ENCODE results near the gene CXCL3.

The CXCL3 gene

DNA sequence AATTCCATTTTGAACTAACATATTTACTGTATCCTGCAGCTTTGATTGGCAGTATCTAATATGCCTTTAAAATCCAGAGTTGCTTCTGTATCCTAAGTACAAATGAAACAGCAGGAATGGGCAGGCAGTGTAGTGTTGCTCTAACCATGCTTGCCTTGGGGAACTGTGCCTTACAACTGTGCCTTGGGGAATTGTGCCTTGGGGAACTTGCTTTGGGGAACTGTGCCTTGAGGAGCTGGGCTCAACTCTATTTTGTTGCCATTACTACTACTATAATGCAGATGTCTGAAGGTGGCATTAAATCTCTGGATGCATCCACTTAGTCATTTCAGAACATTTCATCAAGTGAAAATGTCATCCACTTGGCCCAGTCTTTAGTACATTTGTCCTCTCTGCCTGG lies 6.9 kb downstream of the CXCL3 start:
- no peak for TF ChIP-seq EZH2 (IDR thresholded peaks at IDR 0.05; ENCODE audit: borderline replicate concordance, low read depth, low read length, severe bottlenecking)
- TF ChIP-seq, protein P1, sequence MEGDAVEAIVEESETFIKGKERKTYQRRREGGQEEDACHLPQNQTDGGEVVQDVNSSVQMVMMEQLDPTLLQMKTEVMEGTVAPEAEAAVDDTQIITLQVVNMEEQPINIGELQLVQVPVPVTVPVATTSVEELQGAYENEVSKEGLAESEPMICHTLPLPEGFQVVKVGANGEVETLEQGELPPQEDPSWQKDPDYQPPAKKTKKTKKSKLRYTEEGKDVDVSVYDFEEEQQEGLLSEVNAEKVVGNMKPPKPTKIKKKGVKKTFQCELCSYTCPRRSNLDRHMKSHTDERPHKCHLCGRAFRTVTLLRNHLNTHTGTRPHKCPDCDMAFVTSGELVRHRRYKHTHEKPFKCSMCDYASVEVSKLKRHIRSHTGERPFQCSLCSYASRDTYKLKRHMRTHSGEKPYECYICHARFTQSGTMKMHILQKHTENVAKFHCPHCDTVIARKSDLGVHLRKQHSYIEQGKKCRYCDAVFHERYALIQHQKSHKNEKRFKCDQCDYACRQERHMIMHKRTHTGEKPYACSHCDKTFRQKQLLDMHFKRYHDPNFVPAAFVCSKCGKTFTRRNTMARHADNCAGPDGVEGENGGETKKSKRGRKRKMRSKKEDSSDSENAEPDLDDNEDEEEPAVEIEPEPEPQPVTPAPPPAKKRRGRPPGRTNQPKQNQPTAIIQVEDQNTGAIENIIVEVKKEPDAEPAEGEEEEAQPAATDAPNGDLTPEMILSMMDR (IDR thresholded peaks at IDR 0.05; ENCODE audit: borderline replicate concordance, extremely low read depth, low read length, poor library complexity, severe bottlenecking): no peak
- no peak overlapping the region for H3K4me2 ChIP-seq (ENCODE audit: insufficient read depth, low read length)
- DNase-seq (no peak), ATAC-seq (ENCODE audit: insufficient read depth, low read depth) (no peak)
- no peaks in the 10 kb centered on the region for H3K9me3 ChIP-seq (ENCODE audit: insufficient read depth, low read length, severe bottlenecking)
- H3K79me2 ChIP-seq (ENCODE audit: insufficient read depth, low read length): no peaks in the 10 kb centered on the region
- no peaks in the 10 kb centered on the region for H3K27me3 ChIP-seq (ENCODE audit: insufficient read depth, low read length, poor library complexity)
- H4K20me1 ChIP-seq (ENCODE audit: insufficient read depth, low read length): no peaks in the 10 kb centered on the region
- no peak overlapping the region for H3K9ac ChIP-seq (ENCODE audit: low read depth, low read length)
- no peak overlapping the region for H3K4me3 ChIP-seq (ENCODE audit: low read depth in 1 of 2, low read length in 2 of 2)
- H3K4me1 ChIP-seq (ENCODE audit: insufficient read depth, low read length): peaks cover 10% of the 10 kb centered on the region
- no peak overlapping the region for H2AFZ ChIP-seq (ENCODE audit: low read depth, low read length)
- H3K27ac ChIP-seq (ENCODE audit: low read length): no peak overlapping the region
- H3K36me3 ChIP-seq (ENCODE audit: insufficient read depth, low read length): no peaks in the 10 kb centered on the region

DNA sequence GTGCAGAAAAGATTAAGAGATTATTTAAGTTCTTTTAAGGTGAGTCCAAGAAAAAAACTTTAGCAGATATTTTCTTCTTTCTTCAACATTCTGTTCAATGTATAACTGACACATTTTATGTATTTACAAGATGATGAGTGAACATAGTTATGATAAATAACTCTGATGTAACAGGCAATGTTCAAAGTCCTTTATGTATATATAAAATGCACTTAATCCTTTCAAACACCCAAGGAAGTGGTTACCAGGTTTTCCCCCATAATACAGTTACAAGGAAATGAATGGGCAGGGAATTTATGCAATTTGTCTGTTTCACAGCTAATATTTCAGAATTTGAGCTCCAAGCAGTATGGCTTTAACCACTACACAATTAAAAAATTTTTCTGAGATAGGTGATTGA lies 8.2 kb downstream of the CXCL3 start:
- ATAC-seq (ENCODE audit: insufficient read depth, low read depth) (0 out of 3 replicates have a peak, but pooled peaks have one; percentile 27), DNase-seq (no peak)
- Histone ChIP-seq H3K79me2 (ENCODE audit: insufficient read depth, low read length) (no peaks in the 10 kb centered on the region), H3K27me3 (ENCODE audit: insufficient read depth, low read length, poor library complexity) (no peaks in the 10 kb centered on the region), H3K4me1 (ENCODE audit: insufficient read depth, low read length) (peaks cover 10% of the 10 kb centered on the region), H3K4me3 (ENCODE audit: low read depth in 1 of 2, low read length in 2 of 2) (no peak overlapping the region), H4K20me1 (ENCODE audit: insufficient read depth, low read length) (no peaks in the 10 kb centered on the region), H3K27ac (ENCODE audit: low read length) (no peak overlapping the region), H3K9ac (ENCODE audit: low read depth, low read length) (no peak overlapping the region), H3K36me3 (ENCODE audit: insufficient read depth, low read length) (no peaks in the 10 kb centered on the region), H3K9me3 (ENCODE audit: insufficient read depth, low read length, severe bottlenecking) (no peaks in the 10 kb centered on the region), H2AFZ (ENCODE audit: low read depth, low read length) (no peak overlapping the region), H3K4me2 (ENCODE audit: insufficient read depth, low read length) (no peak overlapping the region)
- TF ChIP-seq, protein P1 (IDR thresholded peaks at IDR 0.05; ENCODE audit: borderline replicate concordance, extremely low read depth, low read length, poor library complexity, severe bottlenecking): no peak
- TF ChIP-seq EZH2 (IDR thresholded peaks at IDR 0.05; ENCODE audit: borderline replicate concordance, low read depth, low read length, severe bottlenecking): no peak

- H3K79me2 ChIP-seq (ENCODE audit: insufficient read depth, low read length): no peaks in the 10 kb centered on the region
- no peaks in the 10 kb centered on the region for H4K20me1 ChIP-seq (ENCODE audit: insufficient read depth, low read length)
- no peaks in the 10 kb centered on the region for H3K9me3 ChIP-seq (ENCODE audit: insufficient read depth, low read length, severe bottlenecking)
- H3K27me3 ChIP-seq (ENCODE audit: insufficient read depth, low read length, poor library complexity): no peaks in the 10 kb centered on the region
- no peak for DNase-seq
- TF ChIP-seq, protein P1 (IDR thresholded peaks at IDR 0.05; ENCODE audit: borderline replicate concordance, extremely low read depth, low read length, poor library complexity, severe bottlenecking): no peak
- no peak for TF ChIP-seq EZH2 (IDR thresholded peaks at IDR 0.05; ENCODE audit: borderline replicate concordance, low read depth, low read length, severe bottlenecking)
- H3K36me3 ChIP-seq (ENCODE audit: insufficient read depth, low read length): no peaks in the 10 kb centered on the region
- no peak overlapping the region for H2AFZ ChIP-seq (ENCODE audit: low read depth, low read length)
- no peak overlapping the region for H3K27ac ChIP-seq (ENCODE audit: low read length)
- H3K4me3 ChIP-seq (ENCODE audit: low read depth in 1 of 2, low read length in 2 of 2): no peak overlapping the region
- H3K9ac ChIP-seq (ENCODE audit: low read depth, low read length): no peak overlapping the region
- H3K4me1 ChIP-seq (ENCODE audit: insufficient read depth, low read length): peaks cover 10% of the 10 kb centered on the region
- no peak overlapping the region for H3K4me2 ChIP-seq (ENCODE audit: insufficient read depth, low read length)
- no peak for ATAC-seq (ENCODE audit: insufficient read depth, low read depth)
Measured at GRCh38 chr4:74028504-74028903, 10.0 kb downstream of the CXCL3 start.

- Histone ChIP-seq H3K9ac (ENCODE audit: low read depth, low read length) (no peak overlapping the region), H3K9me3 (ENCODE audit: insufficient read depth, low read length, severe bottlenecking) (no peaks in the 10 kb centered on the region), H3K27me3 (ENCODE audit: insufficient read depth, low read length, poor library complexity) (no peaks in the 10 kb centered on the region), H3K4me1 (ENCODE audit: insufficient read depth, low read length) (no peaks in the 10 kb centered on the region), H4K20me1 (ENCODE audit: insufficient read depth, low read length) (no peaks in the 10 kb centered on the region), H3K27ac (ENCODE audit: low read length) (no peak overlapping the region), H3K36me3 (ENCODE audit: insufficient read depth, low read length) (no peaks in the 10 kb centered on the region), H3K4me3 (ENCODE audit: low read depth in 1 of 2, low read length in 2 of 2) (no peak overlapping the region), H2AFZ (ENCODE audit: low read depth, low read length) (no peak overlapping the region), H3K79me2 (ENCODE audit: insufficient read depth, low read length) (no peaks in the 10 kb centered on the region), H3K4me2 (ENCODE audit: insufficient read depth, low read length) (no peak overlapping the region)
- no peak for TF ChIP-seq EZH2 (IDR thresholded peaks at IDR 0.05; ENCODE audit: borderline replicate concordance, low read depth, low read length, severe bottlenecking)
- TF ChIP-seq, protein P1 (IDR thresholded peaks at IDR 0.05; ENCODE audit: borderline replicate concordance, extremely low read depth, low read length, poor library complexity, severe bottlenecking): no peak
- DNase-seq (no peak), ATAC-seq (ENCODE audit: insufficient read depth, low read depth) (no peak)
Measured at GRCh38 chr4:74023709-74024108, 14.8 kb downstream of the CXCL3 start.
